ENCODE data around the gene OSMR.

Gene OSMR

DNA sequence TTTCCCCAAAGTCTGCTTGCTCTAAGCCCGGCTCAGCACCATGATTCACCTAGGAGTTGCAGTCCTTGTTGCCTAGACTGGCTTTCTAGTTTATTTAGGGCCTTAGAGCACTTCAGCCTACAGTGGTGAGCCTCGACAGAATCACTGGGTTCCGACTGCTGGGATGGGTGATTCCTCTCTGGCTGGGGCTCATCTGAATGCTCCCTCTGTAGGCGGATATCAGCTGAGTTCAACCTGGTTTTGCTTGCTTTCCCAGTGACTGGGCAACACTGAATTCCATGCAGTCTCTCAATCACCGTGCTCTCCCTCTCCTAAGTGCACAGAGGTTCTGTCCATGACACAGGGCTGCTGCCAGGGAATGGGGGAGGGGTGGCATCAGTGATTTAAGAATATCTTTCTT, 54.1 kb downstream of the OSMR start:
- no peak for DNase-seq (ENCODE audit: low read depth)
- H3K4me3 ChIP-seq (ENCODE audit: low read depth, low read length): no peak overlapping the region

DNA sequence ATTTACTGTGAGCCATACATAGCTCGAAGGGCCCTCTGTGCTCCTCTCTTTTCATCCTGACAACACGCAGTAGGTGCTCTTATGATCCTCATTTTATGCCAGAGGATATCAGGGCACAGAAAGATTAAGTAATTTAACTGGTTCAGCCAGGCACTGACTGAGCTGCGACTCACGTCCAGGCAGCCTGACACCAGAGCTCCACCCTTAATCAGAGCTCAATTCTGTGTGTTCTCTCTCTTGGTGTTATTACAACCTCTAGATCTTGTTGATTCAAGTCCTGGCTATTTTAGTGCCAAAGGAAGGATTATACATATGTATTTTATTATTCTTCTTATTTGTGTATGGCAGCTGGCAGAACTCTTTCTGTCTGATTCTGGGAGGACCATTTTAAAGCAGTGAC, 59.7 kb downstream of the OSMR start:
- no peak for DNase-seq (ENCODE audit: low read depth)
- TF ChIP-seq, protein P1, sequence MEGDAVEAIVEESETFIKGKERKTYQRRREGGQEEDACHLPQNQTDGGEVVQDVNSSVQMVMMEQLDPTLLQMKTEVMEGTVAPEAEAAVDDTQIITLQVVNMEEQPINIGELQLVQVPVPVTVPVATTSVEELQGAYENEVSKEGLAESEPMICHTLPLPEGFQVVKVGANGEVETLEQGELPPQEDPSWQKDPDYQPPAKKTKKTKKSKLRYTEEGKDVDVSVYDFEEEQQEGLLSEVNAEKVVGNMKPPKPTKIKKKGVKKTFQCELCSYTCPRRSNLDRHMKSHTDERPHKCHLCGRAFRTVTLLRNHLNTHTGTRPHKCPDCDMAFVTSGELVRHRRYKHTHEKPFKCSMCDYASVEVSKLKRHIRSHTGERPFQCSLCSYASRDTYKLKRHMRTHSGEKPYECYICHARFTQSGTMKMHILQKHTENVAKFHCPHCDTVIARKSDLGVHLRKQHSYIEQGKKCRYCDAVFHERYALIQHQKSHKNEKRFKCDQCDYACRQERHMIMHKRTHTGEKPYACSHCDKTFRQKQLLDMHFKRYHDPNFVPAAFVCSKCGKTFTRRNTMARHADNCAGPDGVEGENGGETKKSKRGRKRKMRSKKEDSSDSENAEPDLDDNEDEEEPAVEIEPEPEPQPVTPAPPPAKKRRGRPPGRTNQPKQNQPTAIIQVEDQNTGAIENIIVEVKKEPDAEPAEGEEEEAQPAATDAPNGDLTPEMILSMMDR (IDR thresholded peaks at IDR 0.05; ENCODE audit: low read depth, low read length, missing control alignments): no peak
- H3K4me3 ChIP-seq (ENCODE audit: low read depth, low read length): no peak overlapping the region

More for the DNA sequence above, 54.1 kb downstream of the OSMR start:
- TF ChIP-seq, protein P1 (IDR thresholded peaks at IDR 0.05; ENCODE audit: low read depth, low read length, missing control alignments): no peak

DNA sequence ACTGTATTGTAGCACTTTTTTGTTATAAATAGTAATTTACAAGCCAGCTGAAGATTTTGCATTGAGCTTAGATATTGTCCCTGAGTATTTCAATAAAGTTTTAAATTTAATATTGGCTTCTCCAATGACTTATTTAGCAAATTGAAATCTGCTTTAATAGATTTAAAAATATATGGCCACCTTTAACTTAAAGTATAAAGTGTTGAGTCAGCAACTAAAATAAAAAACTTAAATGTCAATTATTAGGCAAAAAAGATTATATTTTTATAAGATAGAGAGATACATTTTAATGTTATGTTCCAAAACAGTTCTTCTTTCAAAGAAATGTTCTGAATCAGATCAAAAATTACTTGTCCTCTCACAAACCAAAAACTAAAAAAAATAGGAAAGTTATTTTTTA, 60.7 kb downstream of the OSMR start:
- no peak overlapping the region for H3K4me3 ChIP-seq (ENCODE audit: low read depth, low read length)
- DNase-seq (ENCODE audit: low read depth): no peak
- TF ChIP-seq, protein P1 (IDR thresholded peaks at IDR 0.05; ENCODE audit: low read depth, low read length, missing control alignments): no peak

DNA sequence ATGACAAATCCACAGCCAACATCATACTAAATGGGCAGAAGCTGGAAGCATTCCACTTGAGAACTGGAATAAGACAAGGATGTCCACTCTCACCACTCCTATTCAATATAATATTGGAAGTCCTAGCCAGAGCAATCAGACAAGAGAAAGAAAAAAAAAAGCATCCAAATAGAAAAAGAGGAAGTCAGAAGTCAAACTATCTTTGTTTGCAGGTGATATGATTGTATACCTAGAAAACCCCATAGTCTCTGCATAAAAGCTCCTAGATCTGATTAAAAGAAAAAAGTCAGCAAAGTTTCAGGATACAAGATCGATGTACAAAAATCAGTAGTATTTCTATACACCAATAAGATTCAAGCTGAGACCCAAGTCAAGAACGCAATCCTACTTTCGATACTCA, 66.1 kb downstream of the OSMR start:
- DNase-seq (ENCODE audit: low read depth): no peak
- TF ChIP-seq, protein P1 (IDR thresholded peaks at IDR 0.05; ENCODE audit: low read depth, low read length, missing control alignments): no peak
- H3K4me3 ChIP-seq (ENCODE audit: low read depth, low read length): no peak overlapping the region

DNA sequence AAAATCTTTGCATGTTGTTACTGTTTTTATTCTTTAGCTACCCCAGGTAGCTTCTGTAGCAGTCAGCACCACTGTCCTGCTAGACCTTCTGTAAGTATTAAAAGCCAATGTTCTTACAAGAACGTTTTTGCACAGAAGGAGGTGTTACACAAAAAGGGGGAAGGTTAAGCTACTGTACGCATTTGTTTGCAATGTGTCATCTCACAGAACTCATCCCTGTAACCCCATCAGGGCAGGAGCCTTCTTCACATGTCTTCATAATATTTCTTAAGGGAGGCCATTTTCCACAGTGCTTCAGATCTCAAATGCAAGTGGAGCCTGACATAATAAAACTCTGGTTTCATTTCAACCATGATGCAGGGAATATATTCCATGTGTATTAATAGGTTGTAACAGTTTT, 67.9 kb downstream of the OSMR start:
- H3K4me3 ChIP-seq (ENCODE audit: low read depth, low read length): no peak overlapping the region
- TF ChIP-seq, protein P1 (IDR thresholded peaks at IDR 0.05; ENCODE audit: low read depth, low read length, missing control alignments): no peak
- DNase-seq (ENCODE audit: low read depth): no peak

DNA sequence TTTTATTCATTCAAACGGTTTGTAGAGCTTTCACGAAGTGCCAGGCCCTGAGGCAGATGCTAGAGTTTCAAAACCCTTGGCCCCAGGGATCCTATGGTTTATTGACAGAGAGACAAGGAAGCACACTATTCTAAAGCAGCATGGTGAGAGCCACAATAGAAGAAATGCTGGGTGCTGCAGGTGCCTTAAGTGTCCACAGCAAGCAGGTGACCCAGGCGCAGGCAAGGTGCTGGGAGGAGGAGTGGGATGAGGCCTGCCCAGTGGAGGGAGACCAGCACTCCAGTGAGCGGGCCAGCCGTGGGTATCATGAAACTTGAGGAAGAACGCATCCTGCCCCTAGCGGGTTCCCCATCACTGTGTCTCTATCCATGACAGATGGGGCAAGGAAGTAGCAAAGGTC, 71.0 kb downstream of the OSMR start:
- TF ChIP-seq, protein P1 (IDR thresholded peaks at IDR 0.05; ENCODE audit: low read depth, low read length, missing control alignments): no peak
- DNase-seq (ENCODE audit: low read depth): no peak
- H3K4me3 ChIP-seq (ENCODE audit: low read depth, low read length): no peak overlapping the region

DNA sequence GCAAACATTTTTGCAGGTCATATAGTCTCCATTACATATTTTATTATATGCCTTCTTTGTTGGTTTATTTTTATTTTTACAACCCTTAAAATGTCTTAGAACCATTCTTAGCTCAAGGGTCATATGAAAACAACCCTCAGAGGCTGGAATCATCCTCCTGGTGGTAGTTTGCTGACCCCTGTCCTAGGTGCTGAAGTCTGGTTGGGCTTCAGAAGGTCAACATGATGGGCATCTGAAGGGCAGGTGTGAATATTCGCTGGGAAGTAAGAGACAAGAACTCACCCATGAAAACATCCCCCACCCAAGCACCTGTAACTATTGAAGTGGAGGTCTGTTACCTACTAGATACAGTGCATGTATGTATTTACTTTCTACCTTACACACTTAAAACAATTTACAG, 75.4 kb downstream of the OSMR start:
- no peak overlapping the region for H3K4me3 ChIP-seq (ENCODE audit: low read depth, low read length)
- no peak for DNase-seq (ENCODE audit: low read depth)
- TF ChIP-seq, protein P1 (IDR thresholded peaks at IDR 0.05; ENCODE audit: low read depth, low read length, missing control alignments): no peak
